GM12864 (cell line): ENCODE measurements around the gene BRF1.
A peak's percentile ranks its signal among the peaks of the same experiment; 100 is the strongest.

Experiments
- DNase-seq: peaks from one replicate; pipeline ENCODE4 v3.0.0-alpha.2; 2011; ENCODE audit warnings: low read depth
- H3K4me3 ChIP-seq: 2 replicates; pipeline ENCODE4 v1.5.1; 2011; ENCODE audit warnings: mild to moderate bottlenecking, low read depth, low read length, control low read depth
- TF ChIP-seq, protein P1 (sequence below): IDR thresholded peaks from 2 replicates; pipeline ENCODE4 v1.5.1; 2011; ENCODE audit warnings: low read depth, mild to moderate bottlenecking, moderate library complexity, low read length, control low read depth, inconsistent platforms; ENCODE audit errors: missing control alignments

The BRF1 gene

DNA sequence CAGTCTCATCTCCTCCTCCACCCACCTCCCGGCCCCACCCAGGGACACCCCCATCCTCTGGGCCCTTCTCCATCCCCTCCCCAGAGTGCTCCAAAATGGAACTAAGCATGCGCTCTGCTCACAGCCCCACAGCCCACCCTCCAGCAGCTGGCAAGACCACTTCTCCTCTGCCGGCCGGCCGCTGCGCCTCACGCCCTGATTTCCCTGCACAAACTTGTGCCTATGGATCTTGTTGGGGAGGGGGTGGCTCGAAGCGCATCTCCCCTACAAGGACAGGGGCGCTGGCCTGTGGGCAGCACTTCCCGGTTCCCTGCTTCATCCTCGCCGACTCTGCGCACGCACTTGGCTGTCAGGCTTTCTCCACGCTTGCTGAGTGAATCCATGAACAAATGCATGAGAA is 100.2 kb downstream of the BRF1 start:
- H3K4me3 ChIP-seq, result no peak overlapping the region
- TF ChIP-seq, protein P1, sequence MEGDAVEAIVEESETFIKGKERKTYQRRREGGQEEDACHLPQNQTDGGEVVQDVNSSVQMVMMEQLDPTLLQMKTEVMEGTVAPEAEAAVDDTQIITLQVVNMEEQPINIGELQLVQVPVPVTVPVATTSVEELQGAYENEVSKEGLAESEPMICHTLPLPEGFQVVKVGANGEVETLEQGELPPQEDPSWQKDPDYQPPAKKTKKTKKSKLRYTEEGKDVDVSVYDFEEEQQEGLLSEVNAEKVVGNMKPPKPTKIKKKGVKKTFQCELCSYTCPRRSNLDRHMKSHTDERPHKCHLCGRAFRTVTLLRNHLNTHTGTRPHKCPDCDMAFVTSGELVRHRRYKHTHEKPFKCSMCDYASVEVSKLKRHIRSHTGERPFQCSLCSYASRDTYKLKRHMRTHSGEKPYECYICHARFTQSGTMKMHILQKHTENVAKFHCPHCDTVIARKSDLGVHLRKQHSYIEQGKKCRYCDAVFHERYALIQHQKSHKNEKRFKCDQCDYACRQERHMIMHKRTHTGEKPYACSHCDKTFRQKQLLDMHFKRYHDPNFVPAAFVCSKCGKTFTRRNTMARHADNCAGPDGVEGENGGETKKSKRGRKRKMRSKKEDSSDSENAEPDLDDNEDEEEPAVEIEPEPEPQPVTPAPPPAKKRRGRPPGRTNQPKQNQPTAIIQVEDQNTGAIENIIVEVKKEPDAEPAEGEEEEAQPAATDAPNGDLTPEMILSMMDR, result no peak
- no peak for DNase-seq

DNA sequence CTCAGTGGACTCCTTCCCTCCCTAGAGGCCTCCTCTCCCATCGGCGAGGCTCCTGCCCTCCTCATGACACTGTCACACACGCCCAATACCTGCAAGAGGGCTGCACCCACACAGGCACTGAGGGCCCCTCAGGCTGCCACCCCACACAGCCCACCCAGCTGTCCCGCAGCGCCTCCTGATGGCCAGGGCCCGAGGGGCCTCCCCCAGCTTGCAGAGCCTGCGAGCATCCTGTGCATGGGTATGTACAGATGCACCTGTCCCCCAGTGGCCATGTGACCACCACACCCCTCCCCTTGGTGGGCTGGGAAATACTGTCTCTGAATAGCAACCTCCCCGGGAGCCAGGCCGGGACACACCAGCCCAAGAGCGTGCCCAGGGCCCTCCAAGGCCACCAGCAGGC is 100.7 kb downstream of the BRF1 start:
- no peak overlapping the region for H3K4me3 ChIP-seq
- TF ChIP-seq, protein P1, result peak; percentile 39
- DNase-seq, result no peak

GRCh38 chr14:105199093-105199492 is 101.7 kb downstream of the BRF1 start:
- H3K4me3 ChIP-seq, result no peak overlapping the region
- no peak for DNase-seq
- TF ChIP-seq, protein P1, result no peak

GRCh38 chr14:105198588-105198987 is 102.2 kb downstream of the BRF1 start:
- H3K4me3 ChIP-seq, result no peak overlapping the region
- DNase-seq, result no peak
- TF ChIP-seq, protein P1, result peak; percentile 17

DNA sequence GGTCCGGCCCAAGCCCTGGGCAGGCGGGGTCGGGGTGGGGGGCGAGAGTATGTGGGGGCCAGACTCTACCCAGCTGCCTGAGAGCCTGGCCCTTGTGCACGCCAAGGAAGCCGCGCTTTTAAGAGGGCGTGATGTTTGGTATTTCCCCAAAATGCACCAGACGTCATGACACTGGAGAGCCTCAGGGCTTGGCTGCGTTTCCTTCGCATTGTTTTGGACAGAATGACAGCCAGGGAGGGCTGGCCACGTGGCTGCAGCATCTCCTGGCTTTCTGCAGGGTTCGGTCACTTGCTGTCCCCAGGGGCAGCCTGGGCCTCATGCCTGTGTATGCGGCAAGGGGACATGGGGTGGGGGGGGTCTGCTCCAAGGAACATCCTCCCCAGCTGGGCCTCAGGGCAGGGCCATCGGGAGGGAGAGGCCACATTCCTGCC is 103.6 kb downstream of the BRF1 start:
- H3K4me3 ChIP-seq, result no peak overlapping the region
- TF ChIP-seq, protein P1, result no peak
- no peak for DNase-seq

DNA sequence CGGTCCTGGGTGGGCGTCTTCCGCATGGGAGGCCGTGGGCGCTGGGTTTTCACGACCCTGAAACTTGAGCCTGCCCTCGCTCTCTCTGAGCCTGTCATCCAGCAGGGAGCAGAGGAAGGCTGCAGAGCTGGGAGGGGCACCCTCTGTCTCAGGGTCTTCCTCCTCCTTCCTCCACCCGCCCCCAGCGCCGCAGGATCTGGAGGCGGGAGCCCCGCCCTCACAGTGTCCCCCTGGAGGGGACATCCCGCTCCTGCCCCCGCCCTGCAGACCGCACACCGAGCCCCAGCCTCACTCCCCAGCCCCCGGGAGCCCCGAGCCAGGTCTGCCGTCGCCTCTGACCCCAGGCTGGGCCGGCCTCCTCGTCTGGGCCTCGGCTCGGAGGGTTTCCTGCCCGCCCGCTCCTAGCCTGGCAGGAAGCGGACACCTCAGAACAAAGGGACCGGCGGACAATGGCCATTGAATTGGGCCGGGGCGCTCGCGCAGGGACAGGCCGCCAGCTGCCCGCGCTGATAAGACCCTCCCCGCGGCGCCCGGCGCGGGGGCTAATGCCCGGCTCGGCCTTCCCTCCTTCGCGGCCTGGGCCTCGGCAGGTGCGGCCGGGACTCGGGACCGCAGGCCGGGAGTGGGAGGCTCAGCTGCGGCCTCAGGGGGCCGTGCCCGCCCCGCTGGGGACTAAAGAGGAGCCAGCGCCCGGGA is 104.4 kb downstream of the BRF1 start:
- DNase-seq, result no peak
- H3K4me3 ChIP-seq, result no peak overlapping the region
- TF ChIP-seq, protein P1, result no peak
